ENCODE measurements around the gene MYADM.

The MYADM gene

GRCh38 chr19:53883231-53883661 lies 15.6 kb downstream of the MYADM start:
- FAIRE-seq (no peak), DNase-seq (ENCODE audit: low spot score) (no peak)

DNA sequence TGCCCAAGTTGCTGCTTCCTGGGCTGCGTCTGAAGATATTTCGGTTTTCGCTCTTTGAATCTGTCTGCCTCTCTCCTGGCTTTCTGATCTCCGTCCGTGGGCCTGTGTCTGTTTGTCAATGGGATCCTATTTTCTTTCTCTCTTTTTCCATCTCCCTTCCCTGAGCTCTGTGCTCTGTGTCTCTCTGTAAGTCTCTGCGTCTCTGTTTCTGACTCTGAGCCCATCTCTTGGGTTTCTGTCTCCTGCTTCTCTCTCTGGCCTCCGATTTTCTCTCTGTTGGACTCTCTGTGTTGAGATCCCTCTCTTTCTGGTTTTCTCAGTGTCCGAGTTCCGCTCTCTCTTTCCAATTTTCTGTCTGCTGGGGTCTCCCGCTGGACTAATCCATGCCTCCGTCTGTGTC lies 16.1 kb downstream of the MYADM start:
- DNase-seq (ENCODE audit: low spot score) (no peak), FAIRE-seq (no peak)

DNA sequence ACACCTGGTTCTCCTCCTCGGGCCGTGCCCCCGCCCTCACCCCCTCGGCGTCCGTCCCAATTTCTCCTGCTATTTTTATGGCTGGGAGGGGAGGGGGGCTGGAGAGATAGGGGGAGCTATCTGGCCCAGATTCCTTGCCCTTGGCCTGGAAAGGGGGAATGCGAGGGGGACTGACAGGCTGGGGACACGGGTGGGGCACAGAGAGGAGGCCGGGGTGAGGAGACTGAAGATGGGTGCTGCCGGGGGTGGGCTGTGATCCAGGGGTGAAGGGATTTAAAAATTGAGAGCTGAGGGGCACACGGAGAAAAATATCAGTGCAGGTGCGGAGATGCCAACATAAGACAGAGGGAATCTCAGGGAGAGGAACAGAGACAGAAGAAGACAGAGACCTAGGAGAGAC lies 16.6 kb downstream of the MYADM start:
- DNase-seq (ENCODE audit: low spot score) (no peak), FAIRE-seq (no peak)

DNA sequence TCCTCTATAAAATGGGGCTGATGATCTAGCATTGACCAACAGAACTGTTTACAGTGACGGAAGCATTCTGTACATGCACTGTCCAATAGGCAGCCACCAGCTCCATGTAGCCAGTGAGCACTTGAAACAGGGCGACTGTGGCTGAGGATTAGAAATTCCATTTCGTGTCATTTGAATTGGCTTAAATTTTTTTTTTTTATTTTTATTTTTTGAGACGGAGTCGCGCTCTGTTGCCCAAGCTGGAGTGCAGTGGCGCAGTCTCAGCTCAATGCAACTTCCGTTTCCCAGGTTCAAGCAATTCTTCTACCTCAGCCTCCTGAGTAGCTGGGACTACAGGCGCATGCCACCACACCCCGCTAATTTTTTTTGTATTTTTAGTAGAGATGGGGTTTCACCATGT lies 17.4 kb downstream of the MYADM start:
- no peak for FAIRE-seq
- no peak for DNase-seq (ENCODE audit: low spot score)

DNA sequence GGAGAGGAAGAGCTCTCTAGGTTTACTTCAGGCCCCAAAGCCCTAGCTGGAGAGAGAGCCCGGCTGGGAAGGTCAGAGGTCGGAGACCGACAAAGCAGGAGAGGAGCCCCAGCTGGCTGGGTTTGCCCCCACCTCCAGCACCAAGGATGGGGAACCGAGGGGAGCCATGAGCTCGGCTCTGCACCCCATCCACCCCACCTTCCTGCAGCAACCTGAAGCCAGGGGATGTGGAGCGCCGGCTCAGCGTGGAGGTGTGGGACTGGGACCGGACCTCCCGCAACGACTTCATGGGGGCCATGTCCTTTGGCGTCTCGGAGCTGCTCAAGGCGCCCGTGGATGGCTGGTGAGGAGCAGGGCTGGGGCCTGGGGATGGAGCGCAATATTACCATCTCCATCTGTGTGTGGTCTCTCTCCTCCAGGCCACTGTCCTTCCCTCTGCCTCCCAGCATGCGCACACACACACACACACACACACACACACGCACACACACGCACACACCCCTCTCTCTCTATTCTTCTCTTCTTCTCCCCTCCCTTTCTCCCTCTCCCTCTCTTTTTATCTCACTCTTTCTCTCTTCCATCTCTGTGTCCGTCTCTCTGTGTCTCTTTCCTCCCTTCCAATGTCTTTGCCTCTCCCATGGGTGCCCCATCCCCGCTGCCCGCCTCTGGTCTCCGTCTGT lies 24.8 kb downstream of the MYADM start:
- FAIRE-seq, result no peak
- DNase-seq (ENCODE audit: low spot score), result no peak

GRCh38 chr19:53892981-53893325 lies 25.3 kb downstream of the MYADM start:
- no peak for FAIRE-seq
- no peak for DNase-seq (ENCODE audit: low spot score)

DNA sequence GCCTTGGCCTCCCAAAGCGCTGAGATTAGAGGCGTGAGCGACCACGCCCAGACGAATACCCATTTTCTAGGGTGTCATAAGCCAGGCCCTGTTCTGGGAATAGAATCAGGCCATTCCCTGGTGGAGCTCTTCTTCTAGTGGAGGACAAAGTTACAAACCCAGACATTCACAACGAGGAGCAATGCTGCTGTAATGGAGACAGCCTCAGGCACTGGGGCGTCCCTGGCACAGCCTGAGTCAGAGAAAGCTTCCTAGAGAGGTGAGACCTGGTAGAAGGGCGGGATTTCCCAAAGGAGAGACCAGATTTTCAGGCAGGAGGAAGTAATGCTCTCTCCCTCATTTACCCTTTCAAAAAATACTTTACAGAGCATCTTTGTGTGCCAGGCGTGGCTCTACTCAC lies 27.0 kb downstream of the MYADM start:
- DNase-seq (ENCODE audit: low spot score), result no peak
- no peak for FAIRE-seq

- DNase-seq (ENCODE audit: low spot score) (no peak), FAIRE-seq (no peak)
These were observed 29.0 kb downstream of the MYADM start for GRCh38 chr19:53896682-53897081.

DNA sequence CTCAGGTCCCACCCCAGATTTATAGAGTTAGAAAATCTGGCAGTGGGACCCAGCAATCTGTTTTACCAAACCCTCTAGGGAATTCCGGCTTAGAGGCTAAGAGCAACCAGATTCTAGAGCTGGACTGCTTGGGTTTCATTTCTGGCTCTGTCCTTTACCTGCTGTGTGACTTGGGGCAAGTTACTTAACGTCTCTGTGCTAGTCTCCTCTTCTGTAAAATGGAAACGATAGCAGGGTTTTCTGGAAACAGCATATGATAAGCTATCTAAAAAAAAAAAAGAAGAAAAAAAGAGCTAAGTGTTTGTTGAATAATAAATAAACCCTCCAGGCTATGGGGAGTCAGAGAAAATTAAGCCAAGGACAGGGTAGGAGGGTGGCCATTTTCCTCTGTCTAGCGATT lies 29.8 kb downstream of the MYADM start:
- DNase-seq (ENCODE audit: low spot score), result no peak
- FAIRE-seq, result no peak

GRCh38 chr19:53898166-53898565 lies 30.5 kb downstream of the MYADM start:
- FAIRE-seq (no peak), DNase-seq (ENCODE audit: low spot score) (no peak)

GRCh38 chr19:53898636-53899341 lies 31.1 kb downstream of the MYADM start:
- FAIRE-seq, result no peak
- no peak for DNase-seq (ENCODE audit: low spot score)

- DNase-seq (ENCODE audit: low spot score) (no peak), FAIRE-seq (no peak)
These were observed 32.6 kb downstream of the MYADM start for GRCh38 chr19:53900191-53900860.

- DNase-seq (ENCODE audit: low spot score), result no peak
- no peak for FAIRE-seq
These were observed 35.5 kb downstream of the MYADM start for GRCh38 chr19:53903055-53903680.

- DNase-seq (ENCODE audit: low spot score) (no peak), FAIRE-seq (no peak)
These were observed 37.2 kb downstream of the MYADM start for GRCh38 chr19:53904909-53905308.

DNA sequence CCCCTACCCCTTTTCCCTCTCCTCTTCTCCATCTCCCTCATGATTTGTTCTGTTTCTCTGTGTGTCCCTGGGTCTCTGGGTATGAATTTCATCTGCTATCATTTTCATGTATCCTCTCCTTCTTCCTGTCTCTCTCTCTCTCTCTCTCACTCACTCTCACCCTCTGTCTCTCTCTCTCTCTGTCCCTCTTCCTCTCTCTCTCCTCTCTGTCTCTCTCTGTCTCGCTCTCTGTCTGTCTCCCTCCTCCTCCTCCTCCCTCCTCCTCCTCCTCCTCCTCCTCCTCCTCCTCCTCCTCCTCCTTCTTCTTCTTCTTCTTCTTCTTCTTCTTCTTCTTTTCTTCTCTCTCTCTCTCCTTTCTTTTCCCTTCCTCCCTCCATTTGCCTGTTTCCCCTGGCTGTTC lies 38.1 kb downstream of the MYADM start:
- DNase-seq (ENCODE audit: low spot score) (no peak), FAIRE-seq (no peak)

GRCh38 chr19:53906211-53907192 lies 38.8 kb downstream of the MYADM start:
- DNase-seq (ENCODE audit: low spot score) (no peak), FAIRE-seq (no peak)

- FAIRE-seq (no peak), DNase-seq (ENCODE audit: low spot score) (no peak)
These were observed 39.5 kb downstream of the MYADM start for GRCh38 chr19:53907193-53907581.

- DNase-seq (ENCODE audit: low spot score), result no peak
- FAIRE-seq, result no peak
These were observed 40.0 kb downstream of the MYADM start for GRCh38 chr19:53907690-53908089.

GRCh38 chr19:53908106-53908934 lies 40.6 kb downstream of the MYADM start:
- FAIRE-seq (no peak), DNase-seq (ENCODE audit: low spot score) (no peak)

DNA sequence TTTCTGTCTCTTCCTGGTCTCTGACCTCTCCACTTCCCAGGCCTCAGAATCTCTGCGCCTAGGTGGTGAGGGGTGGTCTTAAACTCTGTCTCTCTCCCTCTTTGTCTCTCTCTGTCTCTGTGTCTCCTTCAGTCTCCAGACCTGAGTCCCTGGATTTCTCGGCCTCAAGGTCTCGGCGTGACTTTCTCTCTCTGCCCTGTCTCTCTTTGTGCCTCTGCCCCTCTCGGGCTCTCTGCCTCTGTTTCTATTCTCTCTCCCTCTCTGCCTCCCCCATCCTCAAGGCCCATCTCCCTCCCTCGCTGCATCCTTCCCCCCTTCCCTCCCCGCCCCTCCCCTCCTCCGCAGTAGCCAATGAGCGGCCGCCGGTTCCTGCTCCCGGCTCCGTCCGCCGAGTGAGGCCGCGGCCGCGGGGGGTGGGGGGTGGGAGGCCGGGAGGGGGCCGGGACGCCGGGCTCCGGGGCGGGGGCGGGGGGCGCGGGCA lies 41.3 kb downstream of the MYADM start, which contains the start of gene CACNG7:
TSS of gene CACNG7 (plus strand) at position 344 of the 481 bp plus-strand sequence. CDS start 3,554 bp downstream, outside the sequence.
- DNase-seq (ENCODE audit: low spot score), result no peak
- FAIRE-seq, result no peak
